Mesendoderm (in vitro differentiated cells): ENCODE results near the gene RAB2B.
A peak's percentile ranks its signal among the peaks of the same experiment; 100 is the strongest.

Experiments
- DNase-seq: peaks from one replicate; pipeline ENCODE4 v3.0.0; 2013
- H2AK5ac ChIP-seq: 2 replicates; pipeline ENCODE4 v1.6.1; 2013; ENCODE audit warnings: low read length, inconsistent platforms
- H2BK120ac ChIP-seq: 2 replicates; pipeline ENCODE4 v1.6.1; 2013; ENCODE audit warnings: low read depth, mild to moderate bottlenecking, low read length, moderate library complexity, mixed read lengths
- H2BK15ac ChIP-seq: replicated peaks from 2 replicates; pipeline ENCODE4 v1.6.1; 2013; ENCODE audit warnings: low read depth, mild to moderate bottlenecking, moderate library complexity
- H2BK5ac ChIP-seq: 2 replicates; pipeline ENCODE4 v1.6.1; 2013; ENCODE audit warnings: low read length, inconsistent platforms
- H3K18ac ChIP-seq: 2 replicates; pipeline ENCODE4 v1.6.1; 2013; ENCODE audit warnings: mild to moderate bottlenecking, low read length, mixed read lengths
- H3K23ac ChIP-seq: one replicate; pipeline ENCODE4 v1.6.1; 2013; ENCODE audit warnings: low read length
- H3K27ac ChIP-seq: 2 replicates; pipeline ENCODE4 v1.5.1; 2013; ENCODE audit warnings: low read depth, mild to moderate bottlenecking, inconsistent platforms, low read length, moderate library complexity
- H3K27me3 ChIP-seq: 2 replicates; pipeline ENCODE4 v1.6.1; 2013; ENCODE audit warnings: low read length, control low read depth, mild to moderate bottlenecking, inconsistent platforms; ENCODE audit not compliant: insufficient read depth, poor library complexity
- H3K36me3 ChIP-seq: 2 replicates; pipeline ENCODE4 v1.6.1; 2013; ENCODE audit warnings: low read length, inconsistent platforms; ENCODE audit not compliant: control insufficient read depth, insufficient read depth
- H3K4ac ChIP-seq: one replicate; pipeline ENCODE4 v1.6.1; 2013; ENCODE audit warnings: low read depth, mild to moderate bottlenecking, low read length, moderate library complexity
- H3K4me1 ChIP-seq: 2 replicates; pipeline ENCODE4 v1.6.1; 2013; ENCODE audit warnings: low read depth, low read length, inconsistent platforms; ENCODE audit not compliant: control insufficient read depth
- H3K4me2 ChIP-seq: 2 replicates; pipeline ENCODE4 v1.6.1; 2013; ENCODE audit warnings: low read length
- H3K4me3 ChIP-seq: 2 replicates; pipeline ENCODE4 v1.5.1; 2013; ENCODE audit warnings: mild to moderate bottlenecking, low read length
- H3K56ac ChIP-seq: one replicate; pipeline ENCODE4 v1.6.1; 2013; ENCODE audit warnings: low read length
- H3K79me1 ChIP-seq: 2 replicates; pipeline ENCODE4 v1.6.1; 2013; ENCODE audit warnings: low read length, inconsistent platforms
- H3K79me2 ChIP-seq: 2 replicates; pipeline ENCODE4 v1.6.1; 2013; ENCODE audit warnings: mild to moderate bottlenecking, low read length; ENCODE audit not compliant: control insufficient read depth, insufficient read depth
- H3K9ac ChIP-seq: 2 replicates; pipeline ENCODE4 v1.6.1; 2013; ENCODE audit warnings: low read length, inconsistent platforms
- H4K5ac ChIP-seq: one replicate; pipeline ENCODE4 v1.6.1; 2013; ENCODE audit warnings: low read length
- H4K8ac ChIP-seq: one replicate; pipeline ENCODE4 v1.6.1; 2013; ENCODE audit warnings: low read depth, mild to moderate bottlenecking, control low read depth, low read length, moderate library complexity
- WGBS: extraction: QIAGEN DNeasy Blood & Tissue Kit; methylation state at CpG from one replicate; pipeline ENCODE4 v1.1.7; 2013; ENCODE audit warnings: low lambda C conversion rate, missing lambda C conversion rate; ENCODE audit not compliant: insufficient coverage; ENCODE audit errors: extremely low coverage; 5-methylcytosine and 5-hydroxymethylcytosine counted together

The RAB2B gene

GRCh38 chr14:21475767-21476522 is 814 bp downstream of the RAB2B start:
- Histone ChIP-seq H2BK120ac (no peak overlapping the region), H2BK15ac (no peak overlapping the region), H3K4me1 (no peaks in the 10 kb centered on the region), H4K8ac (no peak overlapping the region), H3K36me3 (no peaks in the 10 kb centered on the region), H3K9ac (peak overlapping the region; percentile 92), H3K79me2 (peaks cover 12% of the 10 kb centered on the region), H3K4ac (no peak overlapping the region), H3K18ac (peak overlapping the region; percentile 62), H3K56ac (peak overlapping the region; percentile 95), H2AK5ac (no peak overlapping the region), H2BK5ac (no peak overlapping the region), H3K27me3 (no peaks in the 10 kb centered on the region), H3K4me3 (peak overlapping the region; percentile 91), H3K23ac (no peak overlapping the region), H3K27ac (no peak overlapping the region), H4K5ac (no peak overlapping the region), H3K4me2 (peak overlapping the region; percentile 85), H3K79me1 (peaks cover 3% of the 10 kb centered on the region)
- WGBS, result 100% methylated on average over 2 of the region's 10 CpGs
- no peak for DNase-seq

GRCh38 chr14:21467616-21468015 is 9.1 kb downstream of the RAB2B start:
- no peak overlapping the region for H3K18ac ChIP-seq
- no peak overlapping the region for H2BK120ac ChIP-seq
- no peak overlapping the region for H4K5ac ChIP-seq
- H2BK5ac ChIP-seq, result no peak overlapping the region
- no peaks in the 10 kb centered on the region for H3K4me1 ChIP-seq
- H3K79me1 ChIP-seq, result no peaks in the 10 kb centered on the region
- H3K27me3 ChIP-seq, result no peaks in the 10 kb centered on the region
- no CpG with 5 or more reads among the region's 1 CpG for WGBS
- no peak overlapping the region for H2AK5ac ChIP-seq
- H3K4me2 ChIP-seq, result no peak overlapping the region
- no peak overlapping the region for H3K4ac ChIP-seq
- H4K8ac ChIP-seq, result no peak overlapping the region
- H3K27ac ChIP-seq, result no peak overlapping the region
- no peak overlapping the region for H3K56ac ChIP-seq
- peaks cover 2% of the 10 kb centered on the region for H3K36me3 ChIP-seq
- no peak overlapping the region for H3K23ac ChIP-seq
- H3K4me3 ChIP-seq, result no peak overlapping the region
- H3K9ac ChIP-seq, result no peak overlapping the region
- H2BK15ac ChIP-seq, result no peak overlapping the region
- no peaks in the 10 kb centered on the region for H3K79me2 ChIP-seq
- DNase-seq, result no peak

- H2AK5ac ChIP-seq, result no peak within 1 kb of the TSS
- H3K4me3 ChIP-seq, result peak within 1 kb of the TSS; percentile 26
- WGBS, result no CpG with 5 or more reads among the region's 36 CpGs
Observed at GRCh38 chr14:21455912-21456667, 20.7 kb downstream of the RAB2B start, which contains the start of gene CHD8. TSS of gene CHD8 (minus strand) at chr14:21456123. CDS start at chr14:21431643, 24,480 bp downstream.

DNA sequence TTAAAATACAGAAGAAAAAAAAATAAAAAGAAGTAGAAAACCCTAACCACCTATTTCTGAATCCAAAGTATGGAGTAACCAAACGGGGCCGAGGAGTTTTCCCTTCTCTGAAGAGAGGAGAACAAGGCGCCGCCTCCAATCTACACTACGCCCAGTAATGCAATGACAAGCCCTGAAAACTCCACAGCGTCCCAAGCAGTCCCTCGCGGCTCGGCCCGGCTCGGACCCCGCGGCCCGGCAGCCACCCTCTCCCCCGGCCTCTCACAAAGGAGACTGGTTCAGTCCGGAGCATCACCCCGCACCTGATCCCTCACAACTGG is 21.2 kb downstream of the RAB2B start:
- DNase-seq, result no peak
- Histone ChIP-seq H3K9ac (peak overlapping the region; percentile 52), H3K79me1 (no peaks in the 10 kb centered on the region), H3K4me3 (peak overlapping the region; percentile 26), H3K79me2 (peaks cover 37% of the 10 kb centered on the region), H2BK15ac (no peak overlapping the region), H2BK5ac (no peak overlapping the region), H2AK5ac (no peak overlapping the region), H3K23ac (no peak overlapping the region), H3K18ac (peak overlapping the region; percentile 44), H4K8ac (no peak overlapping the region), H3K27ac (peak overlapping the region; percentile 44), H3K36me3 (no peaks in the 10 kb centered on the region), H3K27me3 (no peaks in the 10 kb centered on the region), H3K4ac (peak overlapping the region; percentile 63), H3K56ac (peak overlapping the region; percentile 52), H3K4me1 (no peaks in the 10 kb centered on the region), H2BK120ac (peak overlapping the region; percentile 30), H4K5ac (no peak overlapping the region), H3K4me2 (peak overlapping the region; percentile 79)
- no CpG with 5 or more reads among the region's 17 CpGs for WGBS

More at GRCh38 chr14:21455912-21456667, 20.7 kb downstream of the RAB2B start, which contains the start of gene CHD8:
- H2BK120ac ChIP-seq, result peak within 1 kb of the TSS; percentile 30
- peak within 1 kb of the TSS; percentile 44 for H3K18ac ChIP-seq
- peak within 1 kb of the TSS; percentile 44 for H3K27ac ChIP-seq
- H3K23ac ChIP-seq, result no peak within 1 kb of the TSS
- H3K79me1 ChIP-seq, result no peaks in the 10 kb centered on the region
- DNase-seq, result peak; percentile 100
- H4K8ac ChIP-seq, result no peak within 1 kb of the TSS
- no peaks in the 10 kb centered on the region for H3K27me3 ChIP-seq
- H4K5ac ChIP-seq, result no peak within 1 kb of the TSS
- H2BK15ac ChIP-seq, result no peak within 1 kb of the TSS
- H3K9ac ChIP-seq, result peak within 1 kb of the TSS; percentile 71
- H3K4me1 ChIP-seq, result no peaks in the 10 kb centered on the region
- H3K4me2 ChIP-seq, result peak within 1 kb of the TSS; percentile 79
- peaks cover 2% of the 10 kb centered on the region for H3K36me3 ChIP-seq
- no peak within 1 kb of the TSS for H2BK5ac ChIP-seq
- peak within 1 kb of the TSS; percentile 85 for H3K56ac ChIP-seq
- peak within 1 kb of the TSS; percentile 92 for H3K4ac ChIP-seq
- H3K79me2 ChIP-seq, result peaks cover 37% of the 10 kb centered on the region

- WGBS, result no CpG with 5 or more reads among the region's 15 CpGs
- DNase-seq, result peak; percentile 30
- H3K56ac ChIP-seq, result peak overlapping the region; percentile 52
Observed at GRCh38 chr14:21454843-21455544, 21.8 kb downstream of the RAB2B start.

More at GRCh38 chr14:21454843-21455544, 21.8 kb downstream of the RAB2B start:
- Histone ChIP-seq H3K4me2 (peak overlapping the region; percentile 79), H3K18ac (no peak overlapping the region), H3K4me3 (peak overlapping the region; percentile 26), H2BK5ac (no peak overlapping the region), H4K5ac (no peak overlapping the region), H3K4ac (no peak overlapping the region), H3K4me1 (no peaks in the 10 kb centered on the region), H3K79me1 (no peaks in the 10 kb centered on the region), H3K23ac (no peak overlapping the region), H3K27ac (no peak overlapping the region), H3K9ac (peak overlapping the region; percentile 52), H2BK120ac (no peak overlapping the region), H2BK15ac (no peak overlapping the region), H2AK5ac (no peak overlapping the region), H3K79me2 (peaks cover 37% of the 10 kb centered on the region), H3K36me3 (no peaks in the 10 kb centered on the region), H4K8ac (no peak overlapping the region), H3K27me3 (no peaks in the 10 kb centered on the region)
